ENCODE measurements around the gene WDR74. TPM values are rescaled to one million over a fixed set of nuclear protein-coding genes. Genes with fewer than 3 reads are reported as not detected.
A peak's percentile ranks its signal among the peaks of the same experiment; 100 is the strongest.

The WDR74 gene
- total and polyA plus RNA-seq, 2 of the 13 experiments (the other 11 are each of a cell fraction or from before 2014, with no cell fraction given), result 77.0 to 83.3 TPM

- peak; percentile 96 for TF ChIP-seq AFF4 (CRISPR knock-in tag; IDR thresholded peaks at IDR 0.05)
- peak; percentile 99 for TF ChIP-seq TFDP1 (CRISPR knock-in tag; IDR thresholded peaks at IDR 0.05; ENCODE audit: borderline replicate concordance)
- 0 out of 2 replicates have a peak, but pooled peaks have one; percentile 62 for TF ChIP-seq LRRFIP1 (CRISPR knock-in tag; conservative IDR thresholded peaks at IDR 0.05)
- peak; percentile 97 for TF ChIP-seq ZNF616 (CRISPR knock-in tag; IDR thresholded peaks at IDR 0.05; ENCODE audit: low read depth)
- TF ChIP-seq JDP2 (CRISPR knock-in tag; IDR thresholded peaks at IDR 0.05; ENCODE audit: borderline replicate concordance), result no peak; the same call in 1 of the 2 replicates
- peak; percentile 81 for TF ChIP-seq ZSCAN25 (CRISPR knock-in tag; IDR thresholded peaks at IDR 0.05)
- TF ChIP-seq ZNF639 (CRISPR knock-in tag; conservative IDR thresholded peaks at IDR 0.05), result no peak; the same call in 1 of the 2 replicates
- peak; percentile 76 for TF ChIP-seq RELA (CRISPR knock-in tag; IDR thresholded peaks at IDR 0.05)
- TF ChIP-seq ZSCAN21 (CRISPR knock-in tag; IDR thresholded peaks at IDR 0.05; ENCODE audit: borderline replicate concordance), result peak; percentile 94
- peak; percentile 87; the same call in 1 of the 2 replicates for TF ChIP-seq ZNF331 (CRISPR knock-in tag; IDR thresholded peaks at IDR 0.05)
- 0 out of 2 replicates have a peak, but pooled peaks have one; percentile 54 for TF ChIP-seq KLF13 (CRISPR knock-in tag; IDR thresholded peaks at IDR 0.05)
- TF ChIP-seq CENPT (CRISPR knock-in tag; IDR thresholded peaks at IDR 0.05; ENCODE audit: low read depth), result peak; percentile 93
- no peak; the same call in 1 of the 2 replicates for TF ChIP-seq STAG1 (CRISPR knock-in tag; IDR thresholded peaks at IDR 0.05)
- TF ChIP-seq ZNF780A (CRISPR knock-in tag; IDR thresholded peaks at IDR 0.05), result peak; percentile 92
- peak; percentile 38; the same call in 1 of the 2 replicates for TF ChIP-seq ZNF678 (CRISPR knock-in tag; IDR thresholded peaks at IDR 0.05)
- TF ChIP-seq ZNF816 (CRISPR knock-in tag; IDR thresholded peaks at IDR 0.05; ENCODE audit: borderline replicate concordance), result peak; percentile 95; the same call in 1 of the 2 replicates
- no peak for TF ChIP-seq RCOR2 (CRISPR knock-in tag; IDR thresholded peaks at IDR 0.05)
Measured at GRCh38 chr11:62855571-62856332, 16.4 kb upstream of the WDR74 start (continued).

Data from HepG2 (cell line).